CD4-positive, alpha-beta memory T cell (primary cell): ENCODE measurements around the gene CCDC92. TPM values are rescaled to one million over a fixed set of nuclear protein-coding genes. Genes with fewer than 3 reads are reported as not detected.

Source experiments
- CTCF ChIA-PET: fragments of 350-600 bp; sonication (Branson Sonifier 250); formaldehyde crosslinking; loops from one replicate; lab custom pipeline; 2021; ENCODE audit warnings: inconsistent platforms; ENCODE audit not compliant: partially characterized antibody; lab: Charles Lee
- POLR2A ChIA-PET: fragments of 350-600 bp; sonication (Branson Sonifier 250); formaldehyde crosslinking; loops from one replicate; lab custom pipeline; 2021; ENCODE audit not compliant: partially characterized antibody; lab: Charles Lee
- DNase-seq, 5 donors: peaks; one replicate each; pipeline versions ENCODE4 v3.0.0 to v3.0.0-alpha.2; 2020 to 2022; ENCODE audit warnings: mixed read lengths in 1 of 5
- H3K27ac ChIP-seq: one replicate; pipeline ENCODE4 v1.7.0; 2013; ENCODE audit warnings: low read depth, low read length
- H3K27me3 ChIP-seq: 2 replicates; pipeline ENCODE4 v1.7.0; 2013; ENCODE audit warnings: mild to moderate bottlenecking, low read length, moderate library complexity; ENCODE audit not compliant: insufficient read depth
- H3K36me3 ChIP-seq: 2 replicates; pipeline ENCODE4 v1.7.0; 2013; ENCODE audit warnings: mild to moderate bottlenecking, low read length, moderate library complexity; ENCODE audit not compliant: insufficient read depth
- H3K4me1 ChIP-seq: 2 replicates; pipeline ENCODE4 v1.7.0; 2013; ENCODE audit warnings: mild to moderate bottlenecking, low read length, moderate library complexity; ENCODE audit not compliant: insufficient read depth
- H3K4me3 ChIP-seq, 2 donors: one replicate each; pipeline ENCODE4 v1.7.0; 2013; ENCODE audit warnings: low read length in 2 of 2, mild to moderate bottlenecking in 1 of 2
- H3K9me3 ChIP-seq, 2 donors: one replicate each; pipeline ENCODE4 v1.7.0; 2013; ENCODE audit warnings: low read length in 2 of 2, control low read depth in 1 of 2; ENCODE audit not compliant: control insufficient read depth in 1 of 2
- H3K27ac Mint-ChIP-seq, 7 donors: one replicate each; pipeline ENCODE4 v1.8.0; 2020 to 2021; ENCODE audit warnings: mixed read lengths in 7 of 7, mild to moderate bottlenecking in 6 of 7, inconsistent platforms in 3 of 7, moderate library complexity in 3 of 7
- H3K27me3 Mint-ChIP-seq, 2 donors: one replicate each; pipeline ENCODE4 v1.8.0; 2020 to 2021; ENCODE audit warnings: mixed read lengths in 2 of 2
- H3K36me3 Mint-ChIP-seq, 2 donors: one replicate each; pipeline ENCODE4 v1.8.0; 2020 to 2021; ENCODE audit warnings: mixed read lengths in 2 of 2, inconsistent platforms in 1 of 2, mild to moderate bottlenecking in 1 of 2
- H3K4me1 Mint-ChIP-seq, 4 donors: one replicate each; pipeline ENCODE4 v1.8.0; 2020 to 2021; ENCODE audit warnings: mixed read lengths in 4 of 4, mild to moderate bottlenecking in 1 of 4
- H3K4me3 Mint-ChIP-seq, 8 donors: one replicate each; pipeline ENCODE4 v1.8.0; 2020 to 2021; ENCODE audit warnings: mixed read lengths in 8 of 8, mild to moderate bottlenecking in 7 of 8, moderate library complexity in 6 of 8, inconsistent platforms in 3 of 8
- H3K9me3 Mint-ChIP-seq, 8 donors: one replicate each; pipeline ENCODE4 v1.8.0; 2020 to 2021; ENCODE audit warnings: mixed read lengths in 8 of 8, mild to moderate bottlenecking in 5 of 8, inconsistent platforms in 3 of 8, moderate library complexity in 1 of 8
- intact Hi-C: fragments of 100-400 bp; cut with micrococcal nuclease; formaldehyde crosslinking; loops from one replicate; pipeline ENCODE4 v1.15.1; 2023
- polyA plus RNA-seq, 2 donors: library from polyadenylated mRNA; unstranded; fragments of 300-500 nt; fragmentation: Illumina TruSeq; gene quantifications; one replicate each; pipeline ENCODE4 v1.2.3, GENCODE V29; 2021
- total RNA-seq, 2 experiments: library from RNA; stranded (reverse); gene quantifications; one replicate each; pipeline ENCODE4 v1.2.3, GENCODE V29; 2021

The CCDC92 gene
- total and polyA plus RNA-seq, 4 experiments from 2014 or later: 15.6 to 52.9 (median 33.9) TPM

GRCh38 chr12:123908884-123909725 is 63.5 kb downstream of the CCDC92 start:
- Histone ChIP-seq H3K27me3 (no peaks in the 10 kb centered on the region), H3K27ac (no peak overlapping the region), H3K9me3 (no peaks in the 10 kb centered on the region), H3K36me3 (no peaks in the 10 kb centered on the region), H3K4me1 (no peaks in the 10 kb centered on the region), H3K4me3 (no peak overlapping the region)
- ChIA-PET CTCF (interaction anchor here (0.8 to 3.2 kb wide), 4 partner anchors 9 to 77 kb away, joined by 3 to 16 read pairs (median 9); no protein-coding TSS in a partner anchor), POLR2A (no interaction called here)
- H3K36me3 Mint-ChIP-seq: no peaks in the 10 kb centered on the region
- H3K9me3 Mint-ChIP-seq: no peaks in the 10 kb centered on the region
- peaks cover 0 to 5% of the 10 kb centered on the region in 2 donors for H3K27me3 Mint-ChIP-seq
- intact Hi-C loops: no loop called here
- DNase-seq: no peak
- H3K27ac Mint-ChIP-seq: no peak overlapping the region
- peaks cover 9 to 21% (median 15%) of the 10 kb centered on the region in 4 donors for H3K4me1 Mint-ChIP-seq
- H3K4me3 Mint-ChIP-seq: no peak overlapping the region

GRCh38 chr12:123907726-123908476 is 64.7 kb downstream of the CCDC92 start:
- H3K36me3 ChIP-seq: no peaks in the 10 kb centered on the region
- Mint-ChIP-seq H3K4me1 (peaks cover 9 to 21% (median 15%) of the 10 kb centered on the region in 4 donors), H3K27me3 (peaks cover 2 to 5% of the 10 kb centered on the region in 2 donors), H3K36me3 (no peaks in the 10 kb centered on the region), H3K27ac (peak overlapping the region in 3 of 7 donors; percentile 1 to 35 (median 26)), H3K4me3 (no peak overlapping the region), H3K9me3 (no peaks in the 10 kb centered on the region)
- intact Hi-C loops: no loop called here
- H3K4me1 ChIP-seq: no peaks in the 10 kb centered on the region
- no peak for DNase-seq
- no peaks in the 10 kb centered on the region for H3K27me3 ChIP-seq
- CTCF ChIA-PET: interaction anchor here (3.2 to 5.2 kb wide), 2 partner anchors 76 to 77 kb away, joined by 16 to 117 read pairs; no protein-coding TSS in a partner anchor
- no peaks in the 10 kb centered on the region for H3K9me3 ChIP-seq
- H3K4me3 ChIP-seq: no peak overlapping the region
- POLR2A ChIA-PET: no interaction called here
- no peak overlapping the region for H3K27ac ChIP-seq

- no peak for DNase-seq
- H3K27me3 Mint-ChIP-seq: peaks cover 5 to 6% of the 10 kb centered on the region in 2 donors
- Histone ChIP-seq H3K4me1 (no peaks in the 10 kb centered on the region), H3K27me3 (no peaks in the 10 kb centered on the region), H3K36me3 (no peaks in the 10 kb centered on the region), H3K4me3 (no peak overlapping the region), H3K9me3 (no peaks in the 10 kb centered on the region), H3K27ac (no peak overlapping the region)
- H3K4me3 Mint-ChIP-seq: no peak overlapping the region
- intact Hi-C loops: no loop called here
- ChIA-PET CTCF (interaction anchor here (0.6 to 5.2 kb wide), 5 partner anchors 16 to 129 kb away, joined by 3 to 117 read pairs (median 6); no protein-coding TSS in a partner anchor), POLR2A (no interaction called here)
- no peak overlapping the region for H3K27ac Mint-ChIP-seq
- peaks cover 0 to 1% (median 0%) of the 10 kb centered on the region in 8 donors for H3K9me3 Mint-ChIP-seq
- peaks cover 9 to 21% (median 12%) of the 10 kb centered on the region in 4 donors for H3K4me1 Mint-ChIP-seq
- H3K36me3 Mint-ChIP-seq: no peaks in the 10 kb centered on the region
Observed at GRCh38 chr12:123906711-123907420, 65.8 kb downstream of the CCDC92 start.

GRCh38 chr12:123905319-123905925 is 67.2 kb downstream of the CCDC92 start:
- intact Hi-C loops: loop anchor here (1.0 kb wide), 3 partner anchors 27 to 127 kb away; no protein-coding TSS in a partner anchor
- peaks cover 8 to 9% of the 10 kb centered on the region in 2 donors for H3K27me3 Mint-ChIP-seq
- CTCF ChIA-PET: interaction anchor here (0.7 to 5.2 kb wide), 25 partner anchors 9 to 524 kb away, joined by 3 to 117 read pairs (median 5); partner anchors contain the start of gene CCDC92
- DNase-seq: peak; percentile 61 to 73 (median 65)
- H3K4me3 Mint-ChIP-seq: no peak overlapping the region
- peaks cover 0 to 1% (median 0%) of the 10 kb centered on the region in 8 donors for H3K9me3 Mint-ChIP-seq
- H3K27ac ChIP-seq: no peak overlapping the region
- peaks cover 8 to 14% (median 10%) of the 10 kb centered on the region in 4 donors for H3K4me1 Mint-ChIP-seq
- no peaks in the 10 kb centered on the region for H3K9me3 ChIP-seq
- no peaks in the 10 kb centered on the region for H3K4me1 ChIP-seq
- no peaks in the 10 kb centered on the region for H3K36me3 Mint-ChIP-seq
- POLR2A ChIA-PET: interaction anchor here (0.6 to 1.3 kb wide), 2 partner anchors 67 to 101 kb away, joined by 3 to 4 read pairs; partner anchors contain the start of gene CCDC92
- peak overlapping the region in 1 of 7 donors; percentile 47 for H3K27ac Mint-ChIP-seq
- no peak overlapping the region for H3K4me3 ChIP-seq
- no peaks in the 10 kb centered on the region for H3K27me3 ChIP-seq
- H3K36me3 ChIP-seq: no peaks in the 10 kb centered on the region

- no peak for DNase-seq
- CTCF ChIA-PET: interaction anchor here (0.6 to 5.2 kb wide), 11 partner anchors 12 to 133 kb away, joined by 3 to 117 read pairs (median 4); no protein-coding TSS in a partner anchor
- intact Hi-C loops: no loop called here
- Histone ChIP-seq H3K27ac (no peak overlapping the region), H3K9me3 (no peaks in the 10 kb centered on the region), H3K4me3 (no peak overlapping the region), H3K36me3 (no peaks in the 10 kb centered on the region), H3K27me3 (no peaks in the 10 kb centered on the region), H3K4me1 (no peaks in the 10 kb centered on the region)
- Mint-ChIP-seq H3K36me3 (no peaks in the 10 kb centered on the region), H3K4me3 (no peak overlapping the region), H3K4me1 (peaks cover 6 to 8% (median 7%) of the 10 kb centered on the region in 4 donors), H3K27ac (no peak overlapping the region), H3K27me3 (peaks cover 9 to 18% of the 10 kb centered on the region in 2 donors), H3K9me3 (peaks cover 0 to 1% (median 0%) of the 10 kb centered on the region in 8 donors)
- POLR2A ChIA-PET: no interaction called here
Observed at GRCh38 chr12:123903301-123904065, 69.1 kb downstream of the CCDC92 start.

- peaks cover 0 to 1% (median 0%) of the 10 kb centered on the region in 8 donors for H3K9me3 Mint-ChIP-seq
- H3K27me3 Mint-ChIP-seq: peaks cover 9 to 18% of the 10 kb centered on the region in 2 donors
- no peaks in the 10 kb centered on the region for H3K36me3 Mint-ChIP-seq
- H3K4me3 Mint-ChIP-seq: no peak overlapping the region
- Histone ChIP-seq H3K4me1 (no peaks in the 10 kb centered on the region), H3K9me3 (no peaks in the 10 kb centered on the region), H3K27ac (no peak overlapping the region), H3K36me3 (no peaks in the 10 kb centered on the region), H3K27me3 (no peaks in the 10 kb centered on the region), H3K4me3 (no peak overlapping the region)
- intact Hi-C loops: no loop called here
- H3K4me1 Mint-ChIP-seq: peaks cover 6 to 8% (median 7%) of the 10 kb centered on the region in 4 donors
- ChIA-PET CTCF (interaction anchor here (0.6 to 5.2 kb wide), 5 partner anchors 18 to 134 kb away, joined by 3 to 117 read pairs (median 4); no protein-coding TSS in a partner anchor), POLR2A (no interaction called here)
- H3K27ac Mint-ChIP-seq: no peak overlapping the region
- DNase-seq: no peak
Observed at GRCh38 chr12:123902821-123903220, 69.8 kb downstream of the CCDC92 start.
